PC-3 (cell line): ENCODE data around the gene CHD6.

Experiments
- CTCF ChIP-seq: fragments of 300-600 bp; sonication (generic); conservative IDR thresholded peaks from 2 replicates; pipeline ENCODE4 v1.5.1; 2017; ENCODE audit warnings: antibody characterized with exemption, low read depth, mild to moderate bottlenecking, low read length
- EZH2 ChIP-seq: fragments of 300-600 bp; sonication (generic); IDR thresholded peaks from one replicate; pipeline ENCODE4 v1.6.1; 2017; ENCODE audit warnings: antibody characterized with exemption, mild to moderate bottlenecking, low read length; ENCODE audit not compliant: unreplicated experiment
- EZH2phosphoT487 ChIP-seq: fragments of 300-600 bp; sonication (generic); IDR thresholded peaks from 2 replicates; pipeline ENCODE4 v1.6.1; 2018; ENCODE audit warnings: mild to moderate bottlenecking, antibody characterized with exemption, low read length, borderline replicate concordance

GRCh38 chr20:41479113-41479512 lies 139.1 kb downstream of the CHD6 start:
- TF ChIP-seq CTCF (no peak), EZH2phosphoT487 (no peak), EZH2 (no peak)
